Suprapubic skin (tissue), 4 donors: ENCODE measurements around the gene SLC26A9.

Experiments used
- CTCF ChIP-seq, 2 donors: fragments of 200-600 bp in 1 of 2; fragments of 450-650 bp in 1 of 2; sonication (generic) in 1 of 2; IDR thresholded peaks; one replicate each; pipeline ENCODE4 v1.5.1; 2016 to 2019; ENCODE audit warnings: antibody characterized with exemption in 2 of 2, mild to moderate bottlenecking in 1 of 2, moderate library complexity in 1 of 2
- POLR2A ChIP-seq, 2 donors: fragments of 450-650 bp; IDR thresholded peaks; one replicate each; pipeline ENCODE4 v1.6.1; 2017; ENCODE audit warnings: antibody characterized with exemption in 2 of 2, mild to moderate bottlenecking in 2 of 2, moderate library complexity in 2 of 2
- POLR2AphosphoS5 ChIP-seq, 3 donors: sonication (generic); formaldehyde crosslinking; IDR thresholded peaks; one replicate each; pipeline ENCODE4 v1.6.1; 2017; ENCODE audit warnings: antibody characterized with exemption in 3 of 3

- no peak for TF ChIP-seq POLR2A (IDR thresholded peaks at IDR 0.05)
- no peak for TF ChIP-seq CTCF (IDR thresholded peaks at IDR 0.05)
- TF ChIP-seq POLR2AphosphoS5 (IDR thresholded peaks at IDR 0.05), result no peak
Observed at GRCh38 chr1:205879974-205880373, 63.3 kb downstream of the SLC26A9 start.
